DMS53 treated with DMSO at 0.1 percent for 48 hours (cell line): ENCODE data around the gene SLC18A3.

Experiments
- DNase-seq: peaks from one replicate; lab custom pipeline; 2025; ENCODE audit not compliant: unreplicated experiment; lab: John Stamatoyannopoulos, UW

Gene SLC18A3

DNA sequence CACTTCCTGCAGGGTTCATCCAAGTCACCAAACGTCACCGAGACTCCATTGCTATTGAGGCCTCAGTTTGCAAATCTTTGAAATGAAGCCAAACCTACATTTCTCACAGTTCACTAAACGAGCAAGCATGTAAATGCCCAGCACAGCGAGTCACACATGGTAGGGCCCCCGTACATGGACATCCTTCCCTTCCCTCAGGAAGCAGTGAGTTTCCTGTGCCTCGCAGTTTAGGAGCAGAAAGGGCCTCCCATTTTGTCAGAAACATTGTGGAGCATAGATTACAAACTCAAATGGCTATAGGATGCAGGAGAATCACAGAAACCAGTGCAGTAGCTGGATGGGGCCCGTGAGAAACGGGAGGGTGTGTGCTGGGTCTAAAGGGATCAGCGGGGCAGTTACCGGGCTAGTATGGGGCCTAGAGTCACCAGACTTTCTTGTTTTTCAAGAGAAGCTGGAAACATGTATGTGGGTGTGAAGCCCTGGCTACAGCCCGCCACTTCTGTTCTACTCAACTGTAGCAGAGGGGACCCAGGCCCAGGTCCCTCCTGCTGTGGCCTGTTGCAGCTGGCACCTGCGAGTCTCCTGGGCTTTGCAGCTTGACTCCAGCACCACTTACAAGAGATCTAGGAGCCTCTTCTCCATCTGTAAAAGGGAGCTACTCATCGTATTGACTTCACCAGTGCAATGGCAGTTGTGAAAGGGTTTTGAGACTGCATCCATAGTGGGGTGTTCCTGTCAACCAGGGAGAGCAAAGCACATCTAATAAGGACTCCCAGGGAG is 14.2 kb upstream of the SLC18A3 start:
- no peak for DNase-seq

GRCh38 chr10:49596493-49596809 is 13.7 kb upstream of the SLC18A3 start:
- no peak for DNase-seq

DNA sequence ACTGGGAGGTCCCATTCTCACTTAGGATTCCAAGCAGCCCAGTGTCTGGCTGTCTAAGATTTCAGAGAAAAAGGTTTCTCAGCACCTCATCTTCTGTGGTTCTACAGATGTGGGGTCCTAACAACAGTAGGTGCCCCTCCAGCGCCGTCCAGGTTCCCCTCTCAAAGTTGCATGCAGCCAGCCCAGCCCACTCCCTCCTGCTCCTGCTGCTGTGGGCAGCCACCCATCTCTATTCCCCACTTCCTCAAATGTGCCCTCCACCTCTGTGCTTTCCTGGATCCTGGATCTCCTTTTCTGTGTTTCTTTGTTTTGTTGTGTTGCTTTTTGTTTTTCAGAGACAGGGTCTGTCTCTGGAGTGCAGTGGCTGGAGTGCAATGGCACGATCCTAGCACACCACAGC is 13.3 kb upstream of the SLC18A3 start:
- DNase-seq = no peak

DNA sequence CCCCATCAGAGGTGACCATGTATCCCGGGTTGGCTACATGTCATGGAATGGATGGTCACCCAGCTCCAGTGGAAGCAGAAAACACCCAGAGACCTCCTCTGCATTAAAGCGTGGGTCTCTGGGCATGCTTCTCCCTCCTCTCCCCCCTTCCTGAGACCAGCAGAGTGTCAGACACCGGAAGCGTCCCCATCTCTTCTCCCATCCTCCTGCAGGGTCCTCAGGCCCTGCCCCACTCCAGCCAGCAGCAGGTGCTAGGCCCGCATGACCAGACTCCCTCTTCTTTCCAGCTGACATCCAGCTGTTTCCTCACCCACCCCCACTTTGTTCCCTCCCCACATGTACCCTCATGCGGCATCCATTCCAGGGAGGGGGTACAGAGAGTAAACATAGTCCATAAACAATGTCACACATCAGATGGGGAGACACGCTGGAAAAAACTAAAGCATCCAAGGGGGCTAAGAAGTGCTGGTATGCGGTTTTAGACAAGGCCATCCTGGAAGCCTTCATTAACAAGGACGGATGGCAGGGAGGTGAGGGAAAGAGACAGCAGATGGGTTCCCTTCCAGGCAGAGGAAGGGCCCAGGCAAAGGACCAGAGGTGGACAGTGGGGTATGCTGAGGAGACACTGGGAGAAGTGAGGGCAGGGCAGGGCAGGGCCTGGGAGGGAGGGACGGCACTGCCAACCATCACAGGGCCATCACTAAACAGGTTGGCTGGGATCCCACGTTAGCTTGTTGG is 12.5 kb upstream of the SLC18A3 start:
- no peak for DNase-seq

- no peak for DNase-seq
Measured at GRCh38 chr10:49598164-49598856, 11.8 kb upstream of the SLC18A3 start.

- DNase-seq = no peak
Measured at GRCh38 chr10:49598986-49599385, 11.1 kb upstream of the SLC18A3 start.

- no peak for DNase-seq
Measured at GRCh38 chr10:49599546-49599945, 10.6 kb upstream of the SLC18A3 start.

- DNase-seq = no peak
Measured at GRCh38 chr10:49600046-49600445, 10.1 kb upstream of the SLC18A3 start.

DNA sequence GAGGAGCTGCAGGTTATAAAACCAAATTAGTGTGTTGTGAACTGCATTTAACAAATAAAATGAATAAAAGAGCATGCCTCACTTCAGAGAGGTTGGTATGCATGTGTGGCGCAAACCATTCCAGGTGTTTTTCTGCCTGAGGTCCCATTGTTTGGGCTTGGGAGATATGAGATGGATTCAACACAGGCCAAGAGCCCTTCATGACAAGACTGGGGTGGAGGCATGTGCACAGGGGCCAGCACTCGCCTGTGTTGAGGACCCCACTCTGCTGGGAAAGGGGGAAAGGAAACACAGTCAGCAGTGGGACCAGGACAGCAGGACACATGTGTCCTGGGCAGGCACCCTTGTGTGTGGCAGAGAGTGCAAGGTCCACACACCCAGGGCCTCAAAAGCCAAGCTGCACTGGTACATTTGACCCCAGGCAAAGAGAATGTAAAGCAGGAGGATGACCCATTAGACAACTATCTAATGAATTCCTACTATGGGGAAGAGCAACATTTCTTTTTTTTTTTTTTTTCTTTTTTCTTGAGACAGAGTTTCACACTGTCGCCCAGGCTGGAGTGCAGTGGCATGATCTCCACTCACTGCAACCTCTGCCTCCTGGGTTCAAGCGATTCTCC is 9.2 kb upstream of the SLC18A3 start:
- DNase-seq = no peak

- DNase-seq = no peak
Measured at GRCh38 chr10:49601857-49602256, 8.3 kb upstream of the SLC18A3 start.

DNA sequence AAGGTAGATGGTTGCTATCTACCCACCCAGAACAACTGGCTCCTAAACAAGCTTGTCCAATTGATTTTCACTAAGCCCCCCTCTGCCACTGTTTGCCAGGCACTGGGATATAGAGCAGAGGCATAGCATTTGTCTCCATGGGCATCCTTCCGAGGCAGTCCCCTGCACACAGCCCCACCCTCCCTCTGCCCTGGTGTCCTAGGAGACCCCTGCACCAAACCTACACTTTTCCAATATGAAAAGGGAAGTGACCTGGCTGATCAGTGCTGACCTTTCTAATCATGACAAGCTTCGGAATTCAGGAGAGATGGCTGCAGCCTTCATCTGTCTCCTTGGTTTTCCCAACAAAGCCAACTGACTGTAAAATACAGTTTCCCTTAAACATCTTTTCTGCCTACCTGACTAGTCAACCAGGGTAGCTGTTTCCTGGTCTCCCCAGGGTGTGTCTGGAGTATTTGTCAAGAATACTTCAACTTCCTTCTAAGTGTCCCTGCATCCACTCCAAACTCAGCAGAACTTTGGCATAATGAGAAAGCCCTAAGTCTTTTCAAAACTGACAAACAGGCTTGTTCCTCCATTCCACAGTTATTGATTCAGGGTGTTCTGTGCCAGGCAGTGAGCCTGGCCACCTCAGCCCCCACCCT is 7.6 kb upstream of the SLC18A3 start:
- no peak for DNase-seq

GRCh38 chr10:49605216-49605938 is 4.7 kb upstream of the SLC18A3 start:
- DNase-seq = no peak

DNA sequence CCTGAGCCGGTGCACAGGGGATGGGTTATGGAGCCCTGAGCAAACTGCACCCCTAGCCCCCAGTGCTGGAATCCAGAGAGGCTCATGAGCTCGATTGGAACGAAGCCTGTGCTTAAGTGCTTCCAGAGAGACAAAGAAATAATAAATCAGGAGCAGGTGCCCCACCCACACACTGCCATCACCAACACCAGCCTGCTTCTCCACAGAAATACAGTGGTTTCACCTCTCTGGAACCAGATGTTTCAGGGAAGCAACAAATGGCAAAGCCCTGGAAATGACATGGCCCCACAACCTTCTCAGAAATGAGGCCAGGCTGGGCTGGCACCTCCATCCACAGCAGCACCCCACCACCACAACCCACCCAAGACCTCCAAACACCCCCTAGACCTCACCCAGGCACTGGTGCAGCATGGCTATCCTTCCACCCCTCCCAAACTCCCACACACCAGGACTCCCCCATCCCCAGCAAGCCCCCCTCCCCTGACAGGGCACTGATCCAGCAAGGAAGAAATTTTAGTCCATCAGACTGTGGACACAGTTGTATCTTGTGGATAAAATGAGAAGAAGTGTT is 4.1 kb upstream of the SLC18A3 start:
- DNase-seq = no peak

DNA sequence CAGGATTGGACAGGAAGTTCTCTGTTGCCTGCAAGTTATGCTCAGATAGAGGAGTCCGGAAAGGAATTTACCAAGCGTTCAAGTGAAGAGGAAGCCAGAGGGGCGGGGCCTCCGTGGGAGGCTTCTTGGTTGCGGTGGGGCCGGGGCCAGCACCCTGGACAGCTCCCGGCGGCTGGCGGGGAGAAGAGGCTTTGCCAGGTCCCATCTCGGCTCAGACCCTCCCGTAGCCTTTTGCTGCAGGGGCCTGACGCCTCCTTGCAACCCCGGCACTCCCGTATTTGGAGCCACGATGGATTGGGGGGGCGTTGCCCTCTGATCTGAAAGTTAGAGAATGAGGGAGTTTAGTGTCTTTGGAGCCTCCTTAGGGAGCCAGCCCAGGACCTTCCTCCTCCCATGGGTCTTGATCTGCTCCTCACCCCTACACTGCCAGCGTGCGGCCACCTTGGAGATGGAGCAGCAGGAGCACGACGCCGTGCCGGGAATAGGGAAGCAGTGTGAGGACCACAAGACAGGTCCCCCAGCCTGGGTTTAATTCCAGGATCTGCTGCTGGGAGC is 3.1 kb upstream of the SLC18A3 start:
- no peak for DNase-seq

DNA sequence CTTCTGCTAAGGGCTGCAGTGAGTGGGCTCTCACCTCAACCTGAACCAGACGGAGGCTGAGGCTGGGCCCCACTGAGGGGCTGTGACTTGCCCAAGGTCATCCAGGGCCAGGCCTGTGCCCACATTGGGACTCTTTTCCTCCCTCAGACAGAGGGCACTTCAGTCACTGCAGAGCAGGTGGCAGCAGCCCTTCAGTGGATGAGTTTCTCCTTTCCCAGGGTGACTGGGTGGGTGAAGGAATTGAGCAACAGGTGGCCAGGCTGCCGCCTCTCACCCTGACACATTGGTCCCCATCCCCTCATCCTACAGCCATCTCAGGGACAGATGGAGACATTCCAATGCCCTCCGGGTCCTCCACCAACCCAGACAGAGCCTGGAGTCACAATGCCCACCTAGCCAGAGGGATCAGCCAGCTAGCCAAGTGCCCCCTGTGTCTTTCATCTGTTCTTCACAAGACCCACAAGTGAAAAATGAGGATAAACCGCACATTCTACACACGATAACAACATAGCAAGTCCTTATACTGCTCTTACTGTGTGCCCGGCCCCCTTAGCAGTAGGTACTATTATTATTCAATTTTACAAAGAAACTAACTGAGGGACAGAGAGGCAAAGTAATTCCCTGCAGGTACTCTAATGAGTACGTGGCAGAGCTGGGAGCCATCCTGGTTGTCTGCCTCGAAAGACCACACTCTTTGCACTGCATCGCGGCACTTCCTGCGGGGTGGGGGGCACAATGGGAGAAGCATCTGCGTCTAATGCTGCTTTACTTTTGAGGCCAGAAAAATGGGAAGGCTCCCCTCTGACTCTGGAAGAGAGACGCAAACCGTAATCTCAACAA is 1.7 kb upstream of the SLC18A3 start:
- no peak for DNase-seq

DNA sequence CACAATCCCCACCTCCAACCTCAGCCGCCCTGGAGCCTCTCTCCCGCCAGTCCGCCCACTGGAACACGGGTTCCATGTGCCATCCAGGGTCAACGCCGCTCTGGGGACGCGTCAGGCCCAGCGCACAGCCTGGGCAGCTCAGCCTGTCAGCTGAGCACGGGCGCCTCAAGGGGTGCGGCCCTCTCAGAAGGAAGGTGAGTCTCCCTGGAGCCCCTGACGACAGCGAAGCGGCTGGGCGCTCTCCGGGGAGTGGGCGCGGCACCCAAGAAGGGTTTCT is 1.2 kb upstream of the SLC18A3 start:
- no peak for DNase-seq

DNA sequence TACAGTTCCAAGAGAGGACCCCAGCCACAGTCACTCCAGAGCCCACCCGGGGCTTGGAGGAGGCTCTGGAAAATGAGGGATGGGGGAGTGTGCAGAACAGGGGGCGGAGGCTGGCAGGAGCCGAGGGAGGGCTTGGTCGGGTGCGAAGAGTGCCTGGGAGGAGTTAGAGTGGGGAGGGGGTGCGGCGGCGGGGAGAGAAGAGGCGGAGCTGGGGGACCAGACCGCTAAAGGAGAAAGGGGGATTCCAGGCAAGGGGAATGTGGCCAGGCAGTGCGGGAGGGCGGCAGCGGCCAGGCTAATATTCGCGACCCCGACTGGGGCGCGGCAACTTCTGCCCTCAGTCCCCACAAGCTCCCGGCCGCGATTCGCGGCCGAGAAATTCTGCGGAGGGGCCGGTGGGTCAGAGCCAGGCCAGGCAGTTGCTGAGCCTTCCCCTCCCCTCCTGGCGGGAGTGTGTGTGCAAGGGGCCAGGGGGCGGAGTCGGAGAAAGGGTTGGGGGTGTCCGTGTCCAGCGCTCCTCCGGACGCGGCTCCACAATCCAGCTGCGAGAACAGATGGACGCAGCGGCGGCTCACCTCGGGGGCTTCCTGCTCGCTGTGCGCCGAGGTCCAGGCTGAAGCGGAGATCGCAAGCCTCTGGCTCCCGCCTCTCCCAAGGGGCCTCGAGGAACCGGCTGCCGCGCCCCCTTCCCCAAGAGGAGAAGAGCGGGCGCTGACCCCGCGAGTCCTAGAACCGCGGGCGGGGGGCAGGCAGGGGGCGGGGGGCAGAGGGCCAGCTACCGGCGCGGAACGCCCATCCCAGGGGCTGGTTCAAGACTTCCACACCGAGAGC is 612 bp upstream of the SLC18A3 start:
- no peak for DNase-seq

GRCh38 chr10:49610458-49611165 is 502 bp downstream of the SLC18A3 start:
- no peak for DNase-seq
